ENCODE measurements around the gene ZNF205. TPM values are rescaled to one million over a fixed set of nuclear protein-coding genes. Genes with fewer than 3 reads are reported as not detected.
"Not testable (repeated sequence)": the region's sequence is repeated elsewhere in the genome, so short reads cannot be mapped to it uniquely, and the experiment has no call there.

Gene ZNF205
- total RNA-seq, 4 donors from 2014 or later: 9.7 to 13.9 (median 11.9) TPM

GRCh38 chr16:3166505-3166886 is 54.1 kb downstream of the ZNF205 start:
- 13 to 29% methylated on average over 1 of the region's 1 CpG for WGBS, 2 donors
- intact Hi-C loops (cut with DNase I): no loop called here
- H3K4me3 ChIP-seq: no peak overlapping the region
- no peak for TF ChIP-seq POLR2A (IDR thresholded peaks at IDR 0.05)
- TF ChIP-seq, protein P1, sequence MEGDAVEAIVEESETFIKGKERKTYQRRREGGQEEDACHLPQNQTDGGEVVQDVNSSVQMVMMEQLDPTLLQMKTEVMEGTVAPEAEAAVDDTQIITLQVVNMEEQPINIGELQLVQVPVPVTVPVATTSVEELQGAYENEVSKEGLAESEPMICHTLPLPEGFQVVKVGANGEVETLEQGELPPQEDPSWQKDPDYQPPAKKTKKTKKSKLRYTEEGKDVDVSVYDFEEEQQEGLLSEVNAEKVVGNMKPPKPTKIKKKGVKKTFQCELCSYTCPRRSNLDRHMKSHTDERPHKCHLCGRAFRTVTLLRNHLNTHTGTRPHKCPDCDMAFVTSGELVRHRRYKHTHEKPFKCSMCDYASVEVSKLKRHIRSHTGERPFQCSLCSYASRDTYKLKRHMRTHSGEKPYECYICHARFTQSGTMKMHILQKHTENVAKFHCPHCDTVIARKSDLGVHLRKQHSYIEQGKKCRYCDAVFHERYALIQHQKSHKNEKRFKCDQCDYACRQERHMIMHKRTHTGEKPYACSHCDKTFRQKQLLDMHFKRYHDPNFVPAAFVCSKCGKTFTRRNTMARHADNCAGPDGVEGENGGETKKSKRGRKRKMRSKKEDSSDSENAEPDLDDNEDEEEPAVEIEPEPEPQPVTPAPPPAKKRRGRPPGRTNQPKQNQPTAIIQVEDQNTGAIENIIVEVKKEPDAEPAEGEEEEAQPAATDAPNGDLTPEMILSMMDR (IDR thresholded peaks at IDR 0.05): no peak
- peaks cover 7 to 77% (median 17%) of the 10 kb centered on the region in 4 donors for H3K27me3 ChIP-seq
- peaks cover 19 to 64% (median 35%) of the 10 kb centered on the region in 3 donors for H3K4me1 ChIP-seq
- no peak for DNase-seq
- no peaks in the 10 kb centered on the region for H3K9me3 ChIP-seq
- no peaks in the 10 kb centered on the region for H3K36me3 ChIP-seq
- peak overlapping the region; percentile 24 to 68 (median 50) for H3K27ac ChIP-seq

- intact Hi-C loops (cut with DNase I); H3K9me3 ChIP-seq; H3K27ac ChIP-seq; DNase-seq; H3K36me3 ChIP-seq; H3K4me3 ChIP-seq: not testable (repeated sequence)
- H3K27me3 ChIP-seq: peaks cover 14 to 80% (median 35%) of the 10 kb centered on the region in 4 donors
- WGBS, 2 donors: 44 to 84% methylated on average over 4 to 7 of the region's 7 CpGs
- H3K4me1 ChIP-seq: peaks cover 27 to 76% (median 39%) of the 10 kb centered on the region in 3 donors
Measured at GRCh38 chr16:3168729-3169128, 56.3 kb downstream of the ZNF205 start.

Small RNAs within 50 kb of the gene (small RNA-seq; reads per million reads assigned to genes)
- 0 to 0.15 (median 0.04) reads per million in 4 donors for gene RNU1-22P

Other genes with a start within 250 kb of the ZNF205 start
- 10 to 100 TPM; 18.9 to 47.9 (median 39.5) TPM for gene FLYWCH2, start 229.4 kb upstream of the ZNF205 start, total RNA-seq
- gene FLYWCH1, start 200.7 kb upstream of the ZNF205 start, total RNA-seq: 10 to 100 TPM; 25.4 to 52.1 (median 27.1) TPM
- 1 to 10 TPM in 2 of 4 donors, under 1 TPM in 1, not detected in 1; 0.19 to 3.9 (median 2.1) TPM for gene KREMEN2, start 148.3 kb upstream of the ZNF205 start, total RNA-seq
- gene PAQR4, start 143.2 kb upstream of the ZNF205 start, total RNA-seq: 10 to 100 TPM in 1 of 4 donors, 1 to 10 TPM in 3; 2.9 to 18.8 (median 8.0) TPM
- 10 to 100 TPM in 3 of 4 donors, 1 to 10 TPM in 1; 4.2 to 33.1 (median 13.0) TPM for gene PKMYT1, start 132.1 kb upstream of the ZNF205 start, total RNA-seq
- gene CLDN9, start 99.7 kb upstream of the ZNF205 start, total RNA-seq: not detected
- not detected for gene CLDN6, start 94.4 kb upstream of the ZNF205 start, total RNA-seq
- 10 to 100 TPM; 15.3 to 46.0 (median 28.6) TPM for gene TNFRSF12A, start 92.2 kb upstream of the ZNF205 start, total RNA-seq
- 10 to 100 TPM; 17.9 to 32.4 (median 18.4) TPM for gene HCFC1R1, start 88.6 kb upstream of the ZNF205 start, total RNA-seq
- gene THOC6, start 88.6 kb upstream of the ZNF205 start, total RNA-seq: 10 to 100 TPM; 17.4 to 27.9 (median 25.8) TPM
- 100 to 1,000 TPM in 2 of 4 donors, 10 to 100 TPM in 2; 54.9 to 204 (median 96.4) TPM for gene BICDL2, start 75.6 kb upstream of the ZNF205 start, total RNA-seq
- 1 to 10 TPM in 1 of 4 donors, under 1 TPM in 3; 0.19 to 1.4 (median 0.61) TPM for gene MMP25, start 66.0 kb upstream of the ZNF205 start, total RNA-seq
- 10 to 100 TPM in 3 of 4 donors, 1 to 10 TPM in 1; 4.6 to 31.7 (median 17.3) TPM for gene IL32, start 46.9 kb upstream of the ZNF205 start, total RNA-seq
- not detected for gene ZSCAN10, start 13.3 kb upstream of the ZNF205 start, total RNA-seq
- gene ZNF213, start 22.4 kb downstream of the ZNF205 start, total RNA-seq: 10 to 100 TPM in 1 of 4 donors, 1 to 10 TPM in 3; 3.9 to 14.3 (median 6.4) TPM
- gene OR1F1, start 75.6 kb downstream of the ZNF205 start, total RNA-seq: not detected
- 10 to 100 TPM in 1 of 4 donors, 1 to 10 TPM in 3; 4.3 to 10.1 (median 4.6) TPM for gene ZNF200, start 122.6 kb downstream of the ZNF205 start, total RNA-seq
- gene MEFV, start 144.0 kb downstream of the ZNF205 start, total RNA-seq: 1 to 10 TPM in 3 of 4 donors, under 1 TPM in 1; 0.38 to 2.8 (median 1.5) TPM
- gene ZNF263, start 170.9 kb downstream of the ZNF205 start, total RNA-seq: 10 to 100 TPM; 15.7 to 40.1 (median 24.1) TPM
- 1 to 10 TPM in 2 of 4 donors, under 1 TPM in 2; 0.38 to 4.0 (median 0.96) TPM for gene TIGD7, start 192.8 kb downstream of the ZNF205 start, total RNA-seq
- gene ZNF75A, start 192.9 kb downstream of the ZNF205 start, total RNA-seq: 10 to 100 TPM; 10.6 to 24.6 (median 18.1) TPM
- gene OR2C1, start 243.3 kb downstream of the ZNF205 start, total RNA-seq: not detected